Measurements from ENCODE around the gene SNX8. TPM values are rescaled to one million over a fixed set of nuclear protein-coding genes. Genes with fewer than 3 reads are reported as not detected.

SNX8 gene
- total RNA-seq, 1 donor from 2014 or later: 18.8 TPM

DNA sequence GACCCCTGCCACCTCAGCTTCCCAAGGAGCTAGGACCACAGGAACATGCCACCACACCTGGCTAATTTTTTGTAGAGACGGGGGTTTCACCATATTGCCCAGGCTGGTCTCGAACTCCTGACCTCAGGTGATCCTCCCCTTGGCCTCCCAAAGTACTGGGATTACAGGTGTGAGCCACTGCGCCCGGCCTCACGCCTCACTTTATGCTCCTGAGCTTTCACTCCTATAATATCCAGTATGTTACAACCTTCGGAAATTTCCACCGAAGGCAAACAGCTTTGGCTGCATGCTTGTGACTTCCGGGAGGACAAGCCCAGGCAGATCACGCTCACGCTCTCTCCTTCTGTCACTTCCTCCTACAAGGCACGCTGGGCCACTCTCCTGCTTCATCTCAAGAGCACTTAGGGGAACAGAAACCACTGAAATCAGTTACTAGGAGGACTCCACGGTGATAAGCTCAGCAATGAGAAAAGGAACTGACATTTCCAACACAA is 77.1 kb downstream of the SNX8 start:
- intact Hi-C loops (cut with DNase I): no loop called here
- ATAC-seq (no peak), DNase-seq (ENCODE audit: missing footprints) (peak; percentile 80)

- no peak for ATAC-seq
- DNase-seq (ENCODE audit: missing footprints): no peak
- intact Hi-C loops (cut with DNase I): no loop called here
Measured at GRCh38 chr7:2233926-2234325, 80.3 kb downstream of the SNX8 start.

DNA sequence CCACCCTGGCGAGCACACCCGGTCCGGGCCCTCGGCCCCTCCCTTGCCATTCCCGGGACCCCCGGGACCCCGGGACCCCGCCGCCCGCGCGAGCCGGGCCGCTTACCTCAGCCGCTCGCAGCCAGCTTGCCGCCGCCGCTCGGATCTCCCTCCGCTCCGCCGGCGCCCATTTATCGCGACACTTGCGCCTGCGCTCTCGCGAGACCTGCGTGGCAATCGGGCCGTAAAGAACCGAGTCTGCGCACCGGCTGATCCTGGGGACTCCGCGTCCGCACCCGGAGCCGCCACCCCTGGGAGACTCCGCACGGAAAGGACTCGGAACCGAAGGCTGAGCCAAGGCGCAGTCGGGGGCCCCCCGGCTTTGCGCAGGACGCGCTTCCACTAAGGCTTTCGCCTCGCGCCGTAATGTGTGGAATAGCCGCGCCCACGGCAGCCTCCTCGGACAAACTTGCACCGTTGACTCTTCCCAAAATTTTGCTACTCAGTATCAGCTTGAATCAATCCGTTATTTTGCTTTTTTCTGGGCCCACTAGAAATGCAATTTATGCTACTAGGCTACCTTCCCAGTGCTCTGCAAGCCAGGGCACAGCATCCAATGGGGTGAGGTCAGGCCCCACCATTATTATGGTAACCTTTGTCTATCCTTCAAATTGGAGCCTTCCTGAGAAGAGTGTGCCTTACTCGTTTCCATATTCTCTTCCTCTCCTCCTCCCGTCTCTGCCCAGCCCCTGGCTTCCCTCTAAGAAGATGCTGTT is 81.3 kb downstream of the SNX8 start, which contains the start of gene MAD1L1:
Gene MAD1L1, minus strand, starts transcription at position 180 of the 755 bp plus-strand sequence. CDS start 2,812 bp downstream, outside the sequence.
- DNase-seq (ENCODE audit: missing footprints) (peak; percentile 95), ATAC-seq (peak; percentile 90)
- intact Hi-C loops (cut with DNase I): no loop called here

DNA sequence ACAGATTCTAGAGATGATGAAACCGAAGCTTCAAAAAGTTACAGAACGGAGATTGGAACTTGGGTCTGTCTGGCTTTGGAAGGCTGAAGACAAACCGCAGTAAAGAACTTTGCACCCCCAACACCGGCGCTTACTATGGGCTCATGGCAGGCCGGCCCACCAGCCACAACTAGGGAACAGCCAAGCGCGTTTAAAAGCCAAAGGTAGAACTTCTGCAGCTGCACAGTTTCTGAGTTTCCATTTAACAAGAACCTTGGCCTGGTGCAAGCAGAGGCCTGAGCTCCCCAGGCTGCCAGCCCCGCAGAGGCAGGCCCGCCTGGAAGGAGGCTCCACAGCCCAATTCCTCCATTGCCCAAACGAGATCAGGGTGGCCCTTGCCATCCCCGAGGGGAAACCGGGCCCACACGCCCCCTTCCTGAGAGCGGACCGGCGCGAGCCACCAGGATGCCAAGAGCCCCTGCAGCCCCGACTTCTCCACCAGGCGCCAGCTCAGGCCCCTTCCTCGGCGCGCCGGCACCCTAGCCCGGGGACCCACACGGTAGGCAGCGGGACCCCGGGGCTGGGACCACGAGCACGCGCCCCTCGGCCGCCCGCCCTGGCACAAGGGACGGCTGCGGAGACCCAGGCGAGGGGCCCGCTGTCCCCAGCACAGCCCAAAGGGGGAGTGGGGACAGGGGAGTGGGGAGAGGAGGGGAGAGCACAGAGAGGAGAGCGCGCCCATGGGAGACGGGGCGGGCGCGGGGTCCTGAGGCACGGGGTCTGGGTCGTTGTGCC is 82.1 kb downstream of the SNX8 start:
- intact Hi-C loops (cut with DNase I): no loop called here
- DNase-seq (ENCODE audit: missing footprints) (peak; percentile 70), ATAC-seq (no peak)

DNA sequence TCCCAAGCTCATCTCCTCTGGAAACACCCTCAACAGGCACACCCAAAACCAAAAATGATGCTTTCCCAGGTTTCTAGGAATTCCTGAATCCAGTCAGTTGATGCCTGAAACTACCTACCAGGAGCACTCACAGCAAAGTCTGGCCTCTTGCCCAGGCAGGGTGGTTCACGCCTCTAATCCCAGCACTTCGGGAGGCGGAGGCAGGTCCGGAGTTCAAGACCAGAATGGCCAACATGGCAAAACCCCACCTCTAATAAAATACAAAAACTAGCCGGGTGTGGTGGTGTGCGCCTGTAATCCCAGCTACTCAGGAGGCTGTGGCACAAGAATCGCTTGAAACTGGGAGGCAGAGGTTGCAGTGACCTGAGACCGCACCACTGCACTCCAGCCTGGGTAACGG is 83.4 kb downstream of the SNX8 start:
- ATAC-seq (no peak), DNase-seq (ENCODE audit: missing footprints) (peak; percentile 18)
- intact Hi-C loops (cut with DNase I): no loop called here

DNA sequence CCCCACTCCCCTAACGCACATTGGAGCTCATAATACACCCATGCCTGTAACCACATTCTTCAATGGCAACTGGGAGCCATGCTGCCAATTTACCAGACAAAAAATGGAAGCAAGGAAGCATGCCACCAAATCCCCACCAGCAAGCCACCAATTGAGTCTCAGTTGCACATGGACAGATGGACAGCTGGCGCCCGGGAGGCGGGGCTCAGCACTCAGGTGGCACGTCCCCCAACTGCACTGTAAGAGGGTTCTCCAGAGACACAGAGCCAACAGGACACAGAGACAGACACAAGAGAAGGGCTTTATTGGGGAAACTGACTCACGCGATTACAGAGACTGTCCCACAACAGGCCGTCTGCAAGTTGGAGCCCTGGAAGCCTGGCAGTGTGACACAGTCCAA is 84.0 kb downstream of the SNX8 start:
- intact Hi-C loops (cut with DNase I): no loop called here
- ATAC-seq (no peak), DNase-seq (ENCODE audit: missing footprints) (no peak)

- ATAC-seq (no peak), DNase-seq (ENCODE audit: missing footprints) (peak; percentile 11)
- intact Hi-C loops (cut with DNase I): no loop called here
Measured at GRCh38 chr7:2229467-2229866, 84.8 kb downstream of the SNX8 start.

- intact Hi-C loops (cut with DNase I): no loop called here
- DNase-seq (ENCODE audit: missing footprints) (peak; percentile 39), ATAC-seq (no peak)
Measured at GRCh38 chr7:2228921-2229320, 85.3 kb downstream of the SNX8 start.

DNA sequence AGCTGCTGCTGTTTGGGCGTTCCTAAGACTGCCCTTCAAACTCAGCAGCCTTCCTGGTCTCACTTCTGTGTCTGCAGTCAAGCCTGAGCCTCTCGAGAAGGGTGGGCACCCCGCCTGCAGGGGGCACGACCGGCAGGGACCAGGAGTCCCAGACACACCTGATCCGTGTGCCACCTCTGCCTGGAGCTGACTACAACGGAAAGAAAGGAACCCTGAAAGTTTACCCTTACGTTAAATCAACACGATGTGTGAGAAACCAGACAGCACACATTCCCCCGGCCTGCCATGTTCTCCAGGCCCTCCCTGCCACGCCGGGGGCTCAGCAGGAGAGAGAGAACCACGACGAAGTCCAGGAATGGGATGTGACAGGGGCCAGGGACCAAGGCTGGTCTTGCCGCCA is 86.5 kb downstream of the SNX8 start:
- peak; percentile 27 for DNase-seq (ENCODE audit: missing footprints)
- no peak for ATAC-seq
- intact Hi-C loops (cut with DNase I): no loop called here

DNA sequence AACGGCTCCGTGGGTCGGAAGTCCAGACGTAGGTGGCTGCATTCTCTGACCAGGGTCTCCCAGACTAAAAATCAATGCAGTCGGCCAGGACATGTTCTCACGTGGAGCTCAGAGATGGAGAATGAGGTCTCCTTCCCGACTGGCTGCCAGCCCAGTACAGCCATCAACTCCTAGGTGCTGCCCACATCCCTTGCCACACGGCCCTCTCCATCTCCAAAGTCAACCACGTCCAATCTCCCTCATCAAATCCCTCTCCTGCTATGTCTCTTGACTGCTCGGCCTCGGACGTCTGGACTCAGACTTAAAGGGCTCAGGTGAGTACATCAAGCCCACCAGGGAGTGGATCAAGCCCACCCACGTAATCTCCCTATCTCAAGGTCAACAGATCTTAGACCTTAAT is 88.4 kb downstream of the SNX8 start:
- intact Hi-C loops (cut with DNase I): no loop called here
- peak; percentile 41 for DNase-seq (ENCODE audit: missing footprints)

DNA sequence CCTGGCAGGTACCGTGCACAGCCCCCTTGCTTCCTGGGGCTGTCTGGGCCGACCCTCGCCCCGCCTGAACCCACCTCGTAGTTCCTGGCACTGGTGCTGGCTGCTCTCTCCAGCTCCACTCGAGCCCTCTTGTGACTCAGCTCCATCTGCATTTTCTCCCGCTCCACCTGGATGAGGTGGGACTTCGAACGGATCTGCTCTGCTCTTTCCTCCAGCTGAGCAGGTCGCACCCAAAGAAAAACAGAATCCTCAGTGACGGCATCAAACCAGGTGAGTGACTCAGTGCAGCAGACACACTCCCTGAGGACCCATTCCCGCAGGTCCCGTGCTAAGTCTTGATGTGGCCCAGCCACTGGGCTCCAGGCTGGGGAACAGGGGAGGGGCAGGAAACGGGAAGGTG is 88.9 kb downstream of the SNX8 start:
- ATAC-seq (peak; percentile 5), DNase-seq (ENCODE audit: missing footprints) (no peak)
- intact Hi-C loops (cut with DNase I): no loop called here

More for the DNA sequence above, 88.4 kb downstream of the SNX8 start:
- no peak for ATAC-seq

- peak; percentile 69 for ATAC-seq
Measured at GRCh38 chr7:2224934-2225333, 89.3 kb downstream of the SNX8 start.

DNA sequence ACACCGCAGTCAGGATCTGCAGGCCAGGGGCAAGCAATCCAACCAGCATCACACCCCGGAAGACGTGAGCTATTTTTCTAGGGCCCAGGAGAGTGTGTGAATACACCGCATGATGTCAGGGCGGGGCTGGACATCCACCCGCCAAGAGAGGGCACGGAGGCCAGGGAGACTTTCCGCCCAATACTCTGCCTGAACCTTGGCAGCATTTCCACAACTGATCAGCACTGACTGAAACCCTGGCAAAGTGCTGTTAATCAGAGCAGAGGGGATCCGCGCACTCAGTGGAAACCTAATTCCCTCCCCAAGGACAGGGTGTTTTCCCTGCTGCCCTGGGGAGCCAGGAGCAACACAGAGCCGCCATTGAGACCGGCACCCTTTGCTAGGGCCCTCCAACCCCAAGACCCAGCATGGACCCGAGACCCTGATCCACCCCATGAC is 89.7 kb downstream of the SNX8 start:
- peak; percentile 51 for DNase-seq (ENCODE audit: missing footprints)
- intact Hi-C loops (cut with DNase I): no loop called here
- peak; percentile 20 for ATAC-seq

More at GRCh38 chr7:2224934-2225333, 89.3 kb downstream of the SNX8 start:
- peak; percentile 62 for DNase-seq (ENCODE audit: missing footprints)
- intact Hi-C loops (cut with DNase I): no loop called here

- no peak for ATAC-seq
- intact Hi-C loops (cut with DNase I): no loop called here
- DNase-seq (ENCODE audit: missing footprints): peak; percentile 14
Measured at GRCh38 chr7:2223321-2223720, 90.9 kb downstream of the SNX8 start.

- intact Hi-C loops (cut with DNase I): no loop called here
- no peak for ATAC-seq
- peak; percentile 62 for DNase-seq (ENCODE audit: missing footprints)
Measured at GRCh38 chr7:2222516-2222915, 91.7 kb downstream of the SNX8 start.

DNA sequence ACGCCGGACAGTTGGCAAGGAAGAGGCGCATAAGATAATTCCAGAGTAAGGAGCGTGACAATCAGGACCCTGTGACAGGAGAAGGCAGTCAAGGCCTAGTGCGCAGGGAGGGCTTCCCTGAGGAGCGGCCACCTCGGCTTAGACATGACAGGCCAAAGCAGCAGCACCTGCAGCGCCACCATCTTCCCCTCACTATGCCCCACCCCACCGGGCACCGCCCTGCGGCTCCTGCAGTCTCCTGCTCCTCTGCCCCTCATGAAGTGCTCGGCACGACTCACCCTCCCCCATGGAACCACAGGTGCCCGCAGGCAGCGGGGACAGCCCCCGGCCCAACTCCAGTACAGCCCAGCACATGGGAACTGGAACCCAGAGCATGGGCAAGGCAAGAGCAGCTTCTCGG is 93.3 kb downstream of the SNX8 start:
- no peak for ATAC-seq
- intact Hi-C loops (cut with DNase I): no loop called here
- DNase-seq (ENCODE audit: missing footprints): peak; percentile 28

GRCh38 chr7:2220506-2220905 is 93.7 kb downstream of the SNX8 start:
- ATAC-seq (no peak), DNase-seq (ENCODE audit: missing footprints) (peak; percentile 7)
- intact Hi-C loops (cut with DNase I): no loop called here

GRCh38 chr7:2220030-2220429 is 94.2 kb downstream of the SNX8 start:
- intact Hi-C loops (cut with DNase I): no loop called here
- ATAC-seq (no peak), DNase-seq (ENCODE audit: missing footprints) (peak; percentile 8)

- intact Hi-C loops (cut with DNase I): loop anchor here (10.0 kb wide), 1 partner anchor 325 kb away; no protein-coding TSS in a partner anchor
- DNase-seq (ENCODE audit: missing footprints) (peak; percentile 27), ATAC-seq (no peak)
Measured at GRCh38 chr7:2219606-2220005, 94.6 kb downstream of the SNX8 start.

- intact Hi-C loops (cut with DNase I): loop anchor here (10.0 kb wide), 1 partner anchor 324 kb away; no protein-coding TSS in a partner anchor
- ATAC-seq (no peak), DNase-seq (ENCODE audit: missing footprints) (peak; percentile 40)
Measured at GRCh38 chr7:2219136-2219535, 95.1 kb downstream of the SNX8 start.
